H1 (cell line): ENCODE data around the gene FBXL5. TPM values are rescaled to one million over a fixed set of nuclear protein-coding genes. Genes with fewer than 3 reads are reported as not detected.

Experiments
- CTCF ChIA-PET: fragments of 300-600 bp; sonication (Branson Sonifier 250); formaldehyde crosslinking; loops from one replicate; lab custom pipeline; 2021; ENCODE audit not compliant: partially characterized antibody; lab: Charles Lee
- POLR2A ChIA-PET: fragments of 300-600 bp; sonication (Branson Sonifier 250); formaldehyde crosslinking; loops from one replicate; lab custom pipeline; 2021; ENCODE audit warnings: inconsistent platforms; ENCODE audit not compliant: partially characterized antibody; lab: Charles Lee
- DNase-seq, 2 experiments: peaks; one replicate each; pipeline versions ENCODE4 v3.0.0 to v3.0.0-alpha.2; 2010 to 2022; ENCODE audit warnings: low spot score in 2 of 2, low read depth in 1 of 2, mixed read lengths in 1 of 2
- FAIRE-seq: peaks from 2 replicates; lab custom pipeline; 2011; peaks lifted over from hg19 to GRCh38; lab: Jason Lieb, UNC
- H2AFZ ChIP-seq: 2 replicates; pipeline ENCODE4 v1.8.1; 2012; ENCODE audit warnings: low read length, inconsistent platforms
- H2AK5ac ChIP-seq: 2 replicates; pipeline ENCODE4 v1.6.1; 2013; ENCODE audit warnings: low read depth, low read length
- H2BK120ac ChIP-seq: replicated peaks from 2 replicates; pipeline ENCODE3; 2013; ENCODE audit warnings: low read depth, low read length, inconsistent platforms
- H2BK12ac ChIP-seq: 2 replicates; pipeline ENCODE4 v1.6.1; 2013; ENCODE audit warnings: low read depth, low read length
- H2BK15ac ChIP-seq: 2 replicates; pipeline ENCODE4 v1.6.1; 2013; ENCODE audit warnings: low read length
- H2BK20ac ChIP-seq: 2 replicates; pipeline ENCODE4 v1.6.1; 2013; ENCODE audit warnings: low read length
- H2BK5ac ChIP-seq: 2 replicates; pipeline ENCODE4 v1.6.1; 2013; ENCODE audit warnings: low read depth, low read length
- H3K14ac ChIP-seq: 2 replicates; pipeline ENCODE4 v1.6.1; 2013; ENCODE audit warnings: inconsistent platforms; ENCODE audit not compliant: insufficient read length
- H3K18ac ChIP-seq: 2 replicates; pipeline ENCODE4 v1.6.1; 2013; ENCODE audit warnings: low read length; ENCODE audit errors: extremely low read depth
- H3K23ac ChIP-seq: 2 replicates; pipeline ENCODE4 v1.6.1; 2013; ENCODE audit warnings: inconsistent platforms; ENCODE audit not compliant: insufficient read length
- H3K23me2 ChIP-seq: 2 replicates; pipeline ENCODE4 v1.6.1; 2013; ENCODE audit warnings: low read depth, low read length
- H3K27ac ChIP-seq: 2 replicates; pipeline ENCODE4 v1.6.1; 2011; ENCODE audit warnings: low read depth, low read length, inconsistent platforms
- H3K27me3 ChIP-seq, 4 experiments: replicated peaks in 1 of 4; 1 replicate in 1 of 4; 2 replicates in 3 of 4; pipeline versions ENCODE4 v1.6.1 to v1.8.1; 2011 to 2013; ENCODE audit warnings: low read length in 3 of 4, mild to moderate bottlenecking in 3 of 4, inconsistent platforms in 2 of 4, mixed read lengths in 2 of 4, moderate library complexity in 1 of 4; ENCODE audit not compliant: control insufficient read depth in 3 of 4, insufficient read depth in 3 of 4; ENCODE audit errors: extremely low read depth in 1 of 4
- H3K36me3 ChIP-seq, 4 experiments: 2 replicates each; pipeline versions ENCODE4 v1.6.1 to v1.8.1; 2011 to 2013; ENCODE audit warnings: mild to moderate bottlenecking in 4 of 4, low read length in 3 of 4, moderate library complexity in 2 of 4, control low read depth in 1 of 4, inconsistent platforms in 1 of 4; ENCODE audit not compliant: insufficient read depth in 4 of 4, control insufficient read depth in 2 of 4
- H3K4ac ChIP-seq: replicated peaks from 2 replicates; pipeline ENCODE3; 2013; ENCODE audit warnings: low read length, low read depth, mixed read lengths, inconsistent platforms; ENCODE audit not compliant: insufficient read length
- H3K4me1 ChIP-seq, 4 experiments: replicated peaks in 1 of 4; 1 replicate in 1 of 4; 2 replicates in 3 of 4; pipeline versions ENCODE4 v1.6.1 to v1.8.1; 2011 to 2013; ENCODE audit warnings: low read length in 3 of 4, inconsistent platforms in 2 of 4, mixed read lengths in 1 of 4; ENCODE audit not compliant: insufficient read depth in 4 of 4, control insufficient read depth in 3 of 4
- H3K4me2 ChIP-seq, 2 experiments: 2 replicates each; pipeline versions ENCODE4 v1.6.1 to v1.8.1; 2011 to 2013; ENCODE audit warnings: low read depth in 2 of 2, low read length in 2 of 2, control low read depth in 1 of 2, inconsistent platforms in 1 of 2, mild to moderate bottlenecking in 1 of 2; ENCODE audit not compliant: insufficient read depth in 1 of 2
- H3K4me3 ChIP-seq, 4 experiments: fragments of 200-600, 300-600 bp in 1 of 4; sonication (generic), shearing (Covaris generic), sonication (Bioruptor Twin) in 1 of 4; 2 replicates each; pipeline versions ENCODE4 v1.5.1 to v1.8.1; 2011 to 2016; ENCODE audit warnings: low read length in 4 of 4, low read depth in 3 of 4, control low read depth in 2 of 4, inconsistent platforms in 2 of 4, mild to moderate bottlenecking in 2 of 4, mixed read lengths in 1 of 4, moderate library complexity in 1 of 4; ENCODE audit not compliant: insufficient read depth in 2 of 4; ENCODE audit errors: extremely low read depth in 1 of 4
- H3K56ac ChIP-seq: replicated peaks from 2 replicates; pipeline ENCODE3; 2013; ENCODE audit warnings: low read depth, mild to moderate bottlenecking, mixed read lengths, low read length, inconsistent platforms; ENCODE audit not compliant: insufficient read length
- H3K79me1 ChIP-seq: 2 replicates; pipeline ENCODE4 v1.6.1; 2013; ENCODE audit warnings: low read depth, low read length, control low read depth
- H3K79me2 ChIP-seq, 2 experiments: 2 replicates each; pipeline versions ENCODE4 v1.6.1 to v1.8.1; 2012 to 2013; ENCODE audit warnings: low read length in 2 of 2, mild to moderate bottlenecking in 2 of 2, inconsistent platforms in 1 of 2; ENCODE audit not compliant: insufficient read depth in 2 of 2, control insufficient read depth in 1 of 2
- H3K9ac ChIP-seq, 4 experiments: replicated peaks in 1 of 4; 1 replicate in 1 of 4; 2 replicates in 3 of 4; pipeline versions ENCODE4 v1.6.1 to v1.8.1; 2011 to 2013; ENCODE audit warnings: low read depth in 3 of 4, low read length in 3 of 4, control low read depth in 2 of 4, mild to moderate bottlenecking in 2 of 4, moderate library complexity in 2 of 4, inconsistent platforms in 1 of 4; ENCODE audit errors: extremely low read depth in 1 of 4
- H3K9me3 ChIP-seq, 2 experiments: 2 replicates each; pipeline versions ENCODE4 v1.6.1 to v1.8.1; 2012 to 2013; ENCODE audit warnings: mild to moderate bottlenecking in 2 of 2, moderate library complexity in 2 of 2, control low read depth in 1 of 2, inconsistent platforms in 1 of 2, low read depth in 1 of 2, low read length in 1 of 2, mixed read lengths in 1 of 2; ENCODE audit not compliant: insufficient read depth in 2 of 2
- H4K20me1 ChIP-seq, 2 experiments: replicated peaks in 1 of 2; 2 replicates each; pipeline versions ENCODE3 to v1.8.1; 2011 to 2013; ENCODE audit warnings: inconsistent platforms in 2 of 2, low read length in 2 of 2, mild to moderate bottlenecking in 1 of 2; ENCODE audit not compliant: insufficient read depth in 2 of 2, control insufficient read depth in 1 of 2
- H4K5ac ChIP-seq: 2 replicates; pipeline ENCODE4 v1.6.1; 2013; ENCODE audit warnings: low read length, low read depth, mixed read lengths, inconsistent platforms; ENCODE audit not compliant: insufficient read length
- H4K8ac ChIP-seq: 2 replicates; pipeline ENCODE4 v1.8.0; 2013; ENCODE audit warnings: mild to moderate bottlenecking, moderate library complexity, low read length, inconsistent platforms; ENCODE audit not compliant: insufficient read depth; ENCODE audit errors: extremely low read depth
- H4K91ac ChIP-seq: replicated peaks from 2 replicates; pipeline ENCODE3; 2013; ENCODE audit warnings: low read length, mixed read lengths, inconsistent platforms; ENCODE audit not compliant: insufficient read length
- BRCA1 ChIP-seq: IDR thresholded peaks from 2 replicates; pipeline ENCODE4 v1.6.1; 2012; ENCODE audit warnings: low read depth, low read length, improper control_type of control experiment
- CHD2 ChIP-seq: IDR thresholded peaks from 2 replicates; pipeline ENCODE4 v1.6.1; 2012; ENCODE audit warnings: low read length, improper control_type of control experiment
- CTCF ChIP-seq, 3 experiments: IDR thresholded peaks; 1 replicate in 2 of 3; 2 replicates in 1 of 3; pipeline versions ENCODE4 v1.5.1 to v1.6.1; 2011; ENCODE audit warnings: low read length in 3 of 3, mild to moderate bottlenecking in 3 of 3, inconsistent platforms in 2 of 3, low read depth in 1 of 3, moderate library complexity in 1 of 3; ENCODE audit not compliant: insufficient read depth in 1 of 3; ENCODE audit errors: control extremely low read depth in 1 of 3
- FOSL1 ChIP-seq: IDR thresholded peaks from 2 replicates; pipeline ENCODE4 v1.6.1; 2011; ENCODE audit warnings: mild to moderate bottlenecking, low read depth, low read length, moderate library complexity; ENCODE audit not compliant: insufficient read depth
- GTF2F1 ChIP-seq: IDR thresholded peaks from 2 replicates; pipeline ENCODE4 v1.6.1; 2012; ENCODE audit warnings: low read depth, low read length, improper control_type of control experiment, borderline replicate concordance
- RFX5 ChIP-seq: IDR thresholded peaks from 2 replicates; pipeline ENCODE4 v1.6.1; 2011; ENCODE audit warnings: low read depth, low read length, improper control_type of control experiment, borderline replicate concordance
- SP1 ChIP-seq: IDR thresholded peaks from 2 replicates; pipeline ENCODE4 v1.6.1; 2011; ENCODE audit warnings: low read depth, low read length
- USF2 ChIP-seq: IDR thresholded peaks from 2 replicates; pipeline ENCODE4 v1.6.1; 2011; ENCODE audit warnings: low read length, improper control_type of control experiment
- ZNF274 ChIP-seq: IDR thresholded peaks from 2 replicates; pipeline ENCODE4 v1.7.0; 2012; ENCODE audit warnings: low read length, borderline replicate concordance; ENCODE audit errors: extremely low read depth
- WGBS, 2 experiments: shearing (Covaris generic) in 1 of 2; methylation state at CpG; one replicate each; pipeline versions ENCODE4 v1.1.6 to v1.1.7; 2013 to 2015; ENCODE audit warnings: low lambda C conversion rate in 2 of 2, mixed read lengths in 2 of 2, inconsistent platforms in 1 of 2, low coverage in 1 of 2, missing lambda C conversion rate in 1 of 2; ENCODE audit not compliant: insufficient replicate concordance in 2 of 2, insufficient coverage in 1 of 2, insufficient read length in 1 of 2; ENCODE audit errors: extremely low coverage in 1 of 2, missing lambda C conversion rate in 1 of 2; 5-methylcytosine and 5-hydroxymethylcytosine counted together
- polyA plus RNA-seq, 7 experiments: library from polyadenylated mRNA; depleted of rRNA in 3 of 7; stranded (reverse) in 5 of 7; unstranded in 2 of 7; fragments of >200 nt in 5 of 7; fragments of 200-250 nt in 2 of 7; gene quantifications; 1 replicate in 5 of 7; 2 replicates in 1 of 7; 4 replicates in 1 of 7; pipeline versions ENCODE4 v1.2.1 to v1.2.3, GENCODE V29; 2011 to 2013; ENCODE audit warnings: missing spikeins in 2 of 7, mixed read lengths in 2 of 7
- total RNA-seq: library from RNA; stranded (reverse); fragmentation: NEBNext Ultra II Directional; extraction: Animal tissue kit (Norgen Biotek cat#: 25700); gene quantifications from 2 replicates; pipeline ENCODE4 v1.2.1, GENCODE V29; 2021

Gene FBXL5
- total and polyA plus RNA-seq, 2 of the 8 experiments (the other 6 are each of a cell fraction or from before 2014, with no cell fraction given), result 34.6 to 62.7 TPM

- peaks cover 0 to 1% of the 10 kb centered on the region in 2 experiments for H4K20me1 ChIP-seq
- no peak overlapping the region for H3K4me3 ChIP-seq
- H3K79me2 ChIP-seq, result peaks cover 0 to 5% of the 10 kb centered on the region in 2 experiments; a peak in 1 of 4 replicates
- no peak overlapping the region for H3K14ac ChIP-seq
- no peak for TF ChIP-seq CHD2
- no peak for TF ChIP-seq RFX5
- no peak for TF ChIP-seq FOSL1
- no peak for TF ChIP-seq SP1
- TF ChIP-seq USF2, result no peak
- TF ChIP-seq ZNF274, result no peak
- TF ChIP-seq GTF2F1, result no peak
- TF ChIP-seq CTCF (IDR thresholded peaks at IDR 0.05; ENCODE audit: control extremely low read depth in 1 of 3, insufficient read depth in 1 of 3, low read depth in 1 of 3, low read length in 3 of 3), result no peak
- TF ChIP-seq BRCA1, result no peak
- H4K91ac ChIP-seq, result no peak overlapping the region
- H4K8ac ChIP-seq, result no peak overlapping the region
- no peak overlapping the region for H2AK5ac ChIP-seq
- no peak overlapping the region for H3K27ac ChIP-seq
- no peak overlapping the region for H2BK12ac ChIP-seq
- CTCF ChIA-PET, result interaction anchor here (0.7 to 0.9 kb wide), 2 partner anchors 9 to 16 kb away, joined by 3 to 4 read pairs; no protein-coding TSS in a partner anchor
- H3K4me2 ChIP-seq, result no peak overlapping the region
- no peaks in the 10 kb centered on the region for H3K4me1 ChIP-seq
- H2BK15ac ChIP-seq, result no peak overlapping the region
- no peak overlapping the region for H2AFZ ChIP-seq
- no peak overlapping the region for H3K9ac ChIP-seq
- no peak overlapping the region for H3K4ac ChIP-seq
- no peaks in the 10 kb centered on the region for H3K23me2 ChIP-seq
- H3K23ac ChIP-seq, result no peak overlapping the region
- no peak overlapping the region for H2BK120ac ChIP-seq
- DNase-seq, result no peak
- POLR2A ChIA-PET, result interaction anchor here (1.4 to 2.8 kb wide), 5 partner anchors 11 to 186 kb away, joined by 3 to 14 read pairs (median 6); partner anchors contain the start of genes FAM200B and FBXL5
- H3K27me3 ChIP-seq, result no peaks in the 10 kb centered on the region
- no peak overlapping the region for H3K18ac ChIP-seq
- H3K9me3 ChIP-seq, result no peaks in the 10 kb centered on the region
- H2BK5ac ChIP-seq, result no peak overlapping the region
- no peak overlapping the region for H2BK20ac ChIP-seq
- no peak for FAIRE-seq
- H4K5ac ChIP-seq, result no peak overlapping the region
- H3K56ac ChIP-seq, result no peak overlapping the region
- H3K36me3 ChIP-seq, result peaks cover 0 to 19% (median 8%) of the 10 kb centered on the region in 4 experiments; a peak in 6 of 8 replicates
- WGBS, 2 experiments, result 89% methylated on average over 3 of the region's 3 CpGs; no CpG with 5 or more reads in 1 of the 2 experiments
- H3K79me1 ChIP-seq, result no peaks in the 10 kb centered on the region
Observed at GRCh38 chr4:15665753-15666365, 10.7 kb upstream of the FBXL5 start.
